ENCODE data around the gene AKIP1. TPM values are rescaled to one million over a fixed set of nuclear protein-coding genes. Genes with fewer than 3 reads are reported as not detected.

Gene AKIP1
- total and polyA plus RNA-seq, 2 of the 8 experiments (the other 6 are each of a cell fraction or from before 2014, with no cell fraction given), result 17.8 to 29.6 TPM

DNA sequence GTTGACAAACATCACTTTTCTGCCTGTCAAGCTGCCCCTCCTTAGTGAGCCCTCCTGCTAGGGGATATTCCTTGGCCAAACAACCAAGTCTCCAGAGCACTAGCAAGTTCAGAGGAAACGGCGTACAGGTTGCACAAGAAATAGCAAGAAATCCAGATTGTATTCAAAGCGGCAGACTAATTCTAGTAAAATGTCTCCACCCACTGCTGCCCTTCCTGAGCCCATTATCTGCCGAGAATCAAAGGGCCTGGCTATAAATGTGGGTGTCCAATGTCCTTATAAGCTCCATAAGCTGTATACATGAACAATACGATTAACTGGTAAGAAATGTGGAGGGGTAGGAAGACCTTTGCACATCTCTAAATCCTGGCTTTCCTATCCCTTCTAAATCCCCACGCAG lies 44.0 kb upstream of the AKIP1 start:
- H4K91ac ChIP-seq (replicated peaks; ENCODE audit: insufficient read length, low read length), result no peak overlapping the region
- H2BK20ac ChIP-seq (ENCODE audit: low read length), result no peak overlapping the region
- ChIA-PET CTCF (ENCODE audit: partially characterized antibody) (interaction anchor here (0.6 to 1.4 kb wide), 3 partner anchors 11 to 66 kb away, joined by 3 to 5 read pairs (median 3); no protein-coding TSS in a partner anchor), POLR2A (ENCODE audit: partially characterized antibody) (interaction anchor here (1.6 kb wide), 1 partner anchor 57 kb away, joined by 3 read pairs; a partner anchor contains a TSS)
- no peak overlapping the region for H2AK5ac ChIP-seq (ENCODE audit: low read depth, low read length)
- no peak overlapping the region for H3K14ac ChIP-seq (ENCODE audit: insufficient read length)
- H4K8ac ChIP-seq (ENCODE audit: extremely low read depth, insufficient read depth, low read length), result no peak overlapping the region
- no peaks in the 10 kb centered on the region for H3K79me2 ChIP-seq (ENCODE audit: control insufficient read depth in 1 of 2, insufficient read depth in 2 of 2, low read length in 2 of 2)
- H3K79me1 ChIP-seq (ENCODE audit: low read depth, low read length), result no peaks in the 10 kb centered on the region
- H3K27ac ChIP-seq (ENCODE audit: low read depth, low read length), result no peak overlapping the region
- H3K4me1 ChIP-seq (replicated peaks in 1 of 4; ENCODE audit: control insufficient read depth in 3 of 4, insufficient read depth in 4 of 4, low read length in 3 of 4), result peaks cover 0 to 14% (median 3%) of the 10 kb centered on the region in 4 experiments; a peak in 5 of 7 replicates
- no peak overlapping the region for H4K5ac ChIP-seq (ENCODE audit: insufficient read length, low read depth, low read length)
- no peak overlapping the region for H3K9ac ChIP-seq (replicated peaks in 1 of 4; ENCODE audit: extremely low read depth in 1 of 4, low read depth in 3 of 4, low read length in 3 of 4)
- H3K4me3 ChIP-seq (ENCODE audit: extremely low read depth in 1 of 4, insufficient read depth in 2 of 4, low read depth in 3 of 4, low read length in 4 of 4), result no peak overlapping the region
- H4K20me1 ChIP-seq (replicated peaks in 1 of 2; ENCODE audit: control insufficient read depth in 1 of 2, insufficient read depth in 2 of 2, low read length in 2 of 2), result no peaks in the 10 kb centered on the region
- no peak overlapping the region for H3K4me2 ChIP-seq (ENCODE audit: insufficient read depth in 1 of 2, low read depth in 2 of 2, low read length in 2 of 2)
- H2BK15ac ChIP-seq (ENCODE audit: low read length), result no peak overlapping the region
- FAIRE-seq (no peak), DNase-seq (ENCODE audit: low read depth in 1 of 2, low spot score in 2 of 2) (no peak)
- H3K27me3 ChIP-seq (replicated peaks in 1 of 4; ENCODE audit: control insufficient read depth in 3 of 4, extremely low read depth in 1 of 4, insufficient read depth in 3 of 4, low read length in 3 of 4), result no peaks in the 10 kb centered on the region
- H3K4ac ChIP-seq (replicated peaks; ENCODE audit: insufficient read length, low read depth, low read length), result no peak overlapping the region
- no peak overlapping the region for H2BK12ac ChIP-seq (ENCODE audit: low read depth, low read length)
- H3K9me3 ChIP-seq (ENCODE audit: insufficient read depth in 2 of 2, low read depth in 1 of 2, low read length in 1 of 2), result no peaks in the 10 kb centered on the region
- no peaks in the 10 kb centered on the region for H3K36me3 ChIP-seq (ENCODE audit: control insufficient read depth in 2 of 4, insufficient read depth in 4 of 4, low read length in 3 of 4)
- H2BK120ac ChIP-seq (replicated peaks; ENCODE audit: low read depth, low read length), result no peak overlapping the region
- WGBS, 2 experiments (ENCODE audit: extremely low coverage in 1 of 2, insufficient coverage in 1 of 2, insufficient read length in 1 of 2, insufficient replicate concordance in 2 of 2, low coverage in 1 of 2, low lambda C conversion rate in 2 of 2, missing lambda C conversion rate in 1 of 2), result 82% methylated on average over 6 of the region's 6 CpGs; no CpG with 5 or more reads in 1 of the 2 experiments
- H3K23me2 ChIP-seq (ENCODE audit: low read depth, low read length), result peaks cover 5% of the 10 kb centered on the region; the same call in 1 of the 2 replicates
- no peak overlapping the region for H2BK5ac ChIP-seq (ENCODE audit: low read depth, low read length)
- TF ChIP-seq BACH1 (IDR thresholded peaks at IDR 0.05; ENCODE audit: low read length) (no peak), PHF8 (conservative IDR thresholded peaks at IDR 0.05; ENCODE audit: low read depth, low read length) (no peak), EP300 (IDR thresholded peaks at IDR 0.05; ENCODE audit: borderline replicate concordance in 1 of 2, low read depth in 2 of 2, low read length in 2 of 2) (no peak), TBP (IDR thresholded peaks at IDR 0.05; ENCODE audit: low read depth, low read length) (no peak), RBBP5 (IDR thresholded peaks at IDR 0.05; ENCODE audit: borderline replicate concordance, low read depth, low read length) (no peak), SRF (IDR thresholded peaks at IDR 0.05; ENCODE audit: low read depth, low read length) (no peak), TAF1 (IDR thresholded peaks at IDR 0.05; ENCODE audit: low read depth, low read length) (no peak), CBX5 (IDR thresholded peaks at IDR 0.05; ENCODE audit: low read depth, low read length) (no peak), TCF12 (IDR thresholded peaks at IDR 0.05; ENCODE audit: low read depth, low read length) (no peak), POU5F1 (IDR thresholded peaks at IDR 0.05; ENCODE audit: low read depth, low read length) (no peak), NANOG (IDR thresholded peaks at IDR 0.05; ENCODE audit: insufficient read depth, low read depth, low read length, poor library complexity, severe bottlenecking) (no peak), SIX5 (IDR thresholded peaks at IDR 0.05; ENCODE audit: low read depth, low read length) (no peak), RXRA (IDR thresholded peaks at IDR 0.05; ENCODE audit: insufficient read depth, low read depth, low read length) (no peak)
- TF ChIP-seq, protein P1, sequence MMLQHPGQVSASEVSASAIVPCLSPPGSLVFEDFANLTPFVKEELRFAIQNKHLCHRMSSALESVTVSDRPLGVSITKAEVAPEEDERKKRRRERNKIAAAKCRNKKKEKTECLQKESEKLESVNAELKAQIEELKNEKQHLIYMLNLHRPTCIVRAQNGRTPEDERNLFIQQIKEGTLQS (IDR thresholded peaks at IDR 0.05; ENCODE audit: insufficient read depth, low read depth, low read length), result no peak
- H2AFZ ChIP-seq (ENCODE audit: low read length), result no peak overlapping the region
- no peak overlapping the region for H3K56ac ChIP-seq (replicated peaks; ENCODE audit: insufficient read length, low read depth, low read length)
- H3K18ac ChIP-seq (ENCODE audit: extremely low read depth, low read length), result no peak overlapping the region
- H3K23ac ChIP-seq (ENCODE audit: insufficient read length), result no peak overlapping the region

All from H1 (cell line).